NCI-H146 (cell line): ENCODE results near the gene ABR.
"Not testable (repeated sequence)": the region's sequence is repeated elsewhere in the genome, so short reads cannot be mapped to it uniquely, and the experiment has no call there.

Experiments
- DNase-seq: peaks from one replicate; lab custom pipeline; 2025; lab: John Stamatoyannopoulos, UW

Gene ABR

GRCh38 chr17:1095090-1095852 lies 84.5 kb downstream of the ABR start:
- DNase-seq, result no peak

- no peak for DNase-seq
Observed at GRCh38 chr17:1094591-1094990, 85.2 kb downstream of the ABR start.

- DNase-seq, result no peak
Observed at GRCh38 chr17:1091900-1092299, 87.9 kb downstream of the ABR start.

- no peak for DNase-seq
Observed at GRCh38 chr17:1091190-1091534, 88.6 kb downstream of the ABR start.

GRCh38 chr17:1090465-1091189 lies 89.2 kb downstream of the ABR start:
- no peak for DNase-seq

GRCh38 chr17:1089915-1090314 lies 89.9 kb downstream of the ABR start:
- no peak for DNase-seq

GRCh38 chr17:1087381-1088241 lies 92.2 kb downstream of the ABR start:
- peak; percentile 96 for DNase-seq

GRCh38 chr17:1083451-1084187 lies 96.2 kb downstream of the ABR start:
- no peak for DNase-seq

GRCh38 chr17:1082579-1082978 lies 97.2 kb downstream of the ABR start:
- DNase-seq, result no peak

GRCh38 chr17:1078831-1079561 lies 100.8 kb downstream of the ABR start:
- DNase-seq, result no peak

- DNase-seq, result no peak
Observed at GRCh38 chr17:1077986-1078711, 101.6 kb downstream of the ABR start.

GRCh38 chr17:1077581-1077985 lies 102.2 kb downstream of the ABR start:
- DNase-seq, result no peak

- DNase-seq, result no peak
Observed at GRCh38 chr17:1076982-1077302, 102.8 kb downstream of the ABR start.

- DNase-seq, result no peak
Observed at GRCh38 chr17:1076299-1076981, 103.3 kb downstream of the ABR start.

GRCh38 chr17:1074886-1075605 lies 104.7 kb downstream of the ABR start:
- peak; percentile 40 for DNase-seq

GRCh38 chr17:1073963-1074625 lies 105.7 kb downstream of the ABR start:
- DNase-seq, result not testable (repeated sequence)

GRCh38 chr17:1073241-1073962 lies 106.4 kb downstream of the ABR start:
- peak; percentile 92 for DNase-seq

- no peak for DNase-seq
Observed at GRCh38 chr17:1072551-1072961, 107.2 kb downstream of the ABR start.
